OCI-LY1 (cell line): Measurements from ENCODE around the gene C2.

Source experiments
- CTCF ChIP-seq: fragments of 200-600 bp; sonication (generic), shearing (Covaris generic); IDR thresholded peaks from 2 replicates; pipeline ENCODE4 v1.5.1; 2017; ENCODE audit warnings: mild to moderate bottlenecking, antibody characterized with exemption, low read length, moderate library complexity, mixed read lengths
- EZH2 ChIP-seq: fragments of 200-600 bp; sonication (generic), shearing (Covaris generic); IDR thresholded peaks from 2 replicates; pipeline ENCODE4 v1.8.0; 2017; ENCODE audit warnings: borderline replicate concordance, mixed run types, mild to moderate bottlenecking, antibody characterized with exemption, low read length, moderate library complexity, mixed read lengths

- no peak for TF ChIP-seq CTCF
- TF ChIP-seq EZH2: no peak
Observed at GRCh38 chr6:31966997-31967925, 39.7 kb downstream of the C2 start.
